Prostate gland (tissue), 2 donors: ENCODE measurements around the gene PTER. TPM values are rescaled to one million over a fixed set of nuclear protein-coding genes. Genes with fewer than 3 reads are reported as not detected.

Experiments
- DNase-seq: peaks from one replicate; pipeline ENCODE4 v3.0.0-alpha.2; 2019; ENCODE audit warnings: low spot score
- H3K27ac ChIP-seq, 2 donors: fragments of 200-600 bp; sonication (generic); 2 replicates each; pipeline ENCODE4 v1.5.1; 2017 to 2019
- H3K27me3 ChIP-seq: fragments of 200-600 bp; sonication (generic); replicated peaks from 2 replicates; pipeline ENCODE4 v1.5.1; 2019; ENCODE audit not compliant: insufficient read depth
- H3K36me3 ChIP-seq, 2 donors: fragments of 200-600 bp; sonication (generic); 1 replicate in 1 of 2; 2 replicates in 1 of 2; pipeline versions ENCODE4 v1.5.1 to v1.8.1; 2017 to 2019
- H3K4me1 ChIP-seq: fragments of 200-600 bp; sonication (generic); replicated peaks from 2 replicates; pipeline ENCODE4 v1.5.1; 2019
- H3K4me3 ChIP-seq, 2 donors: fragments of 200-600 bp; sonication (generic); 2 replicates each; pipeline ENCODE4 v1.5.1; 2017 to 2019
- H3K9me3 ChIP-seq: fragments of 200-600 bp; sonication (generic); 2 replicates; pipeline ENCODE4 v1.5.1; 2017
- CTCF ChIP-seq, 4 experiments: fragments of 200-600 bp in 2 of 4; fragments of 450-650 bp in 2 of 4; sonication (generic) in 2 of 4; IDR thresholded peaks; 1 replicate in 3 of 4; 2 replicates in 1 of 4; pipeline ENCODE4 v1.5.1; 2016 to 2019; ENCODE audit warnings: antibody characterized with exemption in 4 of 4, mild to moderate bottlenecking in 2 of 4, moderate library complexity in 2 of 4
- POLR2A ChIP-seq: fragments of 450-650 bp; IDR thresholded peaks from one replicate; pipeline ENCODE4 v1.6.1; 2016; ENCODE audit warnings: antibody characterized with exemption, mild to moderate bottlenecking
- POLR2AphosphoS5 ChIP-seq: sonication (generic); formaldehyde crosslinking; IDR thresholded peaks from one replicate; pipeline ENCODE4 v1.6.1; 2017; ENCODE audit warnings: antibody characterized with exemption
- WGBS: methylation state at CpG from one replicate; pipeline ENCODE4 v1.1.5; 2018; 5-methylcytosine and 5-hydroxymethylcytosine counted together
- intact Hi-C: fragments of 100-400 bp; cut with DNase I; formaldehyde crosslinking; loops from one replicate; pipeline ENCODE4 v1.14.2; 2022
- total RNA-seq, 2 donors: library from RNA; depleted of rRNA; stranded (reverse); fragments of >200 nt; gene quantifications; one replicate each; pipeline ENCODE4 v1.1.0, GENCODE V29; 2016

Gene PTER
- total RNA-seq, 2 donors from 2014 or later: 10.4 to 18.8 TPM

GRCh38 chr10:16459423-16459939 is 22.7 kb downstream of the PTER start:
- intact Hi-C loops: no loop called here
- TF ChIP-seq POLR2AphosphoS5 (no peak), CTCF (IDR thresholded peaks at IDR 0.05) (no peak), POLR2A (no peak)
- H3K36me3 ChIP-seq: no peaks in the 10 kb centered on the region
- H3K27me3 ChIP-seq: no peaks in the 10 kb centered on the region
- H3K4me3 ChIP-seq: no peak overlapping the region
- no peaks in the 10 kb centered on the region for H3K4me1 ChIP-seq
- no peak overlapping the region for H3K27ac ChIP-seq
- 90% methylated on average over 7 of the region's 7 CpGs for WGBS
- DNase-seq: no peak
- H3K9me3 ChIP-seq: no peaks in the 10 kb centered on the region

- TF ChIP-seq POLR2AphosphoS5 (no peak), POLR2A (no peak), CTCF (IDR thresholded peaks at IDR 0.05) (no peak)
- Histone ChIP-seq H3K4me1 (no peaks in the 10 kb centered on the region), H3K27me3 (no peaks in the 10 kb centered on the region), H3K36me3 (no peaks in the 10 kb centered on the region), H3K4me3 (no peak overlapping the region), H3K27ac (no peak overlapping the region), H3K9me3 (no peaks in the 10 kb centered on the region)
- intact Hi-C loops: no loop called here
- DNase-seq: no peak
- WGBS: 76% methylated on average over 1 of the region's 1 CpG
Measured at GRCh38 chr10:16466001-16466400, 29.2 kb downstream of the PTER start.

GRCh38 chr10:16470747-16471146 is 33.9 kb downstream of the PTER start:
- Histone ChIP-seq H3K27ac (no peak overlapping the region), H3K9me3 (no peaks in the 10 kb centered on the region), H3K4me3 (no peak overlapping the region), H3K36me3 (no peaks in the 10 kb centered on the region), H3K4me1 (no peaks in the 10 kb centered on the region), H3K27me3 (no peaks in the 10 kb centered on the region)
- 88% methylated on average over 5 of the region's 5 CpGs for WGBS
- no peak for TF ChIP-seq POLR2A
- TF ChIP-seq POLR2AphosphoS5: no peak
- no peak for TF ChIP-seq CTCF (IDR thresholded peaks at IDR 0.05)
- no peak for DNase-seq
- intact Hi-C loops: no loop called here

GRCh38 chr10:16472828-16473227 is 36.0 kb downstream of the PTER start:
- Histone ChIP-seq H3K9me3 (no peaks in the 10 kb centered on the region), H3K27ac (no peak overlapping the region), H3K4me3 (no peak overlapping the region), H3K27me3 (no peaks in the 10 kb centered on the region), H3K36me3 (no peaks in the 10 kb centered on the region), H3K4me1 (no peaks in the 10 kb centered on the region)
- TF ChIP-seq POLR2A (no peak), POLR2AphosphoS5 (no peak), CTCF (IDR thresholded peaks at IDR 0.05) (no peak)
- intact Hi-C loops: no loop called here
- 48% methylated on average over 3 of the region's 3 CpGs for WGBS
- DNase-seq: no peak

- H3K27me3 ChIP-seq: no peaks in the 10 kb centered on the region
- intact Hi-C loops: no loop called here
- H3K4me3 ChIP-seq: no peak overlapping the region
- 70% methylated on average over 1 of the region's 1 CpG for WGBS
- H3K9me3 ChIP-seq: no peaks in the 10 kb centered on the region
- H3K36me3 ChIP-seq: no peaks in the 10 kb centered on the region
- no peak overlapping the region for H3K27ac ChIP-seq
- no peak for TF ChIP-seq POLR2AphosphoS5
- no peak for TF ChIP-seq CTCF (IDR thresholded peaks at IDR 0.05)
- no peak for TF ChIP-seq POLR2A
- H3K4me1 ChIP-seq: no peaks in the 10 kb centered on the region
- DNase-seq: no peak
Measured at GRCh38 chr10:16477757-16478156, 40.9 kb downstream of the PTER start.
